DMS153 treated with DMSO at 0.1 percent for 48 hours (cell line): ENCODE measurements around the gene BANK1.

Experiments
- DNase-seq: peaks from one replicate; lab custom pipeline; 2025; ENCODE audit not compliant: unreplicated experiment; lab: John Stamatoyannopoulos, UW

Gene BANK1

GRCh38 chr4:102007959-102008425, 217.5 kb downstream of the BANK1 start:
- no peak for DNase-seq

GRCh38 chr4:102008711-102009110, 218.2 kb downstream of the BANK1 start:
- no peak for DNase-seq

GRCh38 chr4:102022343-102022742, 231.8 kb downstream of the BANK1 start:
- DNase-seq, result no peak

- DNase-seq, result no peak
Measured at GRCh38 chr4:102027961-102028360, 237.4 kb downstream of the BANK1 start.

- DNase-seq, result no peak
Measured at GRCh38 chr4:102031406-102031805, 240.9 kb downstream of the BANK1 start.

GRCh38 chr4:102036016-102036415, 245.5 kb downstream of the BANK1 start:
- no peak for DNase-seq

- DNase-seq, result peak; percentile 21
Measured at GRCh38 chr4:102036619-102037376, 246.3 kb downstream of the BANK1 start.

- no peak for DNase-seq
Measured at GRCh38 chr4:102037566-102037965, 247.0 kb downstream of the BANK1 start.

- no peak for DNase-seq
Measured at GRCh38 chr4:102042871-102043802, 252.6 kb downstream of the BANK1 start.

- no peak for DNase-seq
Measured at GRCh38 chr4:102047616-102048015, 257.1 kb downstream of the BANK1 start.

- no peak for DNase-seq
Measured at GRCh38 chr4:102055805-102056204, 265.3 kb downstream of the BANK1 start.

- no peak for DNase-seq
Measured at GRCh38 chr4:102057122-102057521, 266.6 kb downstream of the BANK1 start.

- DNase-seq, result no peak
Measured at GRCh38 chr4:102061133-102061532, 270.6 kb downstream of the BANK1 start.

GRCh38 chr4:102064747-102065442, 274.4 kb downstream of the BANK1 start:
- no peak for DNase-seq

- DNase-seq, result no peak
Measured at GRCh38 chr4:102076622-102077021, 286.1 kb downstream of the BANK1 start.

- DNase-seq, result no peak
Measured at GRCh38 chr4:102080184-102080583, 289.7 kb downstream of the BANK1 start.

GRCh38 chr4:102089850-102090621, 299.5 kb downstream of the BANK1 start:
- no peak for DNase-seq

GRCh38 chr4:102091656-102092055, 301.1 kb downstream of the BANK1 start:
- DNase-seq, result no peak

GRCh38 chr4:102094481-102094880, 304.0 kb downstream of the BANK1 start:
- no peak for DNase-seq

GRCh38 chr4:102103368-102103767, 312.8 kb downstream of the BANK1 start:
- no peak for DNase-seq

GRCh38 chr4:102104278-102104677, 313.7 kb downstream of the BANK1 start:
- DNase-seq, result no peak
